Mammary epithelial cell (primary cell): ENCODE measurements around the gene TFIP11.

Experiments used
- EZH2 ChIP-seq: IDR thresholded peaks from 2 replicates; pipeline ENCODE4 v1.6.1; 2012; ENCODE audit warnings: low read length, inconsistent platforms, borderline replicate concordance
- TF ChIP-seq, protein P1 (sequence below), 2 donors: IDR thresholded peaks in 1 of 2; conservative IDR thresholded peaks in 1 of 2; 2 replicates each; pipeline ENCODE4 v1.5.1; 2011 to 2012; ENCODE audit warnings: inconsistent platforms in 2 of 2, low read length in 2 of 2, mild to moderate bottlenecking in 2 of 2, control low read depth in 1 of 2, low read depth in 1 of 2; ENCODE audit not compliant: insufficient read depth in 1 of 2; ENCODE audit errors: extremely low read depth in 1 of 2

- TF ChIP-seq, protein P1, sequence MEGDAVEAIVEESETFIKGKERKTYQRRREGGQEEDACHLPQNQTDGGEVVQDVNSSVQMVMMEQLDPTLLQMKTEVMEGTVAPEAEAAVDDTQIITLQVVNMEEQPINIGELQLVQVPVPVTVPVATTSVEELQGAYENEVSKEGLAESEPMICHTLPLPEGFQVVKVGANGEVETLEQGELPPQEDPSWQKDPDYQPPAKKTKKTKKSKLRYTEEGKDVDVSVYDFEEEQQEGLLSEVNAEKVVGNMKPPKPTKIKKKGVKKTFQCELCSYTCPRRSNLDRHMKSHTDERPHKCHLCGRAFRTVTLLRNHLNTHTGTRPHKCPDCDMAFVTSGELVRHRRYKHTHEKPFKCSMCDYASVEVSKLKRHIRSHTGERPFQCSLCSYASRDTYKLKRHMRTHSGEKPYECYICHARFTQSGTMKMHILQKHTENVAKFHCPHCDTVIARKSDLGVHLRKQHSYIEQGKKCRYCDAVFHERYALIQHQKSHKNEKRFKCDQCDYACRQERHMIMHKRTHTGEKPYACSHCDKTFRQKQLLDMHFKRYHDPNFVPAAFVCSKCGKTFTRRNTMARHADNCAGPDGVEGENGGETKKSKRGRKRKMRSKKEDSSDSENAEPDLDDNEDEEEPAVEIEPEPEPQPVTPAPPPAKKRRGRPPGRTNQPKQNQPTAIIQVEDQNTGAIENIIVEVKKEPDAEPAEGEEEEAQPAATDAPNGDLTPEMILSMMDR (conservative IDR thresholded peaks at IDR 0.05 in 1 of 2, IDR thresholded peaks at IDR 0.05 in 1 of 2; ENCODE audit: extremely low read depth in 1 of 2, insufficient read depth in 1 of 2, low read depth in 1 of 2, low read length in 2 of 2) = no peak
- TF ChIP-seq EZH2 = no peak
These were observed 37.6 kb downstream of the TFIP11 start for GRCh38 chr22:26474682-26475081.
